Panc1 (cell line): ENCODE measurements around the gene GALNT16.

Experiments
- CTCF ChIP-seq: fragments of 450-650 bp; IDR thresholded peaks from 2 replicates; pipeline ENCODE4 v1.5.1; 2017; ENCODE audit warnings: mild to moderate bottlenecking
- POLR2AphosphoS5 ChIP-seq: IDR thresholded peaks from 2 replicates; pipeline ENCODE4 v1.6.1; 2012; ENCODE audit warnings: mild to moderate bottlenecking, low read depth, low read length, moderate library complexity
- SIN3A ChIP-seq: IDR thresholded peaks from 2 replicates; pipeline ENCODE4 v1.6.1; 2012; ENCODE audit warnings: low read depth, mild to moderate bottlenecking, low read length, moderate library complexity, borderline replicate concordance; ENCODE audit not compliant: insufficient read depth

GRCh38 chr14:69231486-69231885, 28.5 kb upstream of the GALNT16 start:
- TF ChIP-seq CTCF, result no peak
- TF ChIP-seq SIN3A, result no peak
- TF ChIP-seq POLR2AphosphoS5, result no peak
